ENCODE data around the gene OCEL1.

Gene OCEL1

DNA sequence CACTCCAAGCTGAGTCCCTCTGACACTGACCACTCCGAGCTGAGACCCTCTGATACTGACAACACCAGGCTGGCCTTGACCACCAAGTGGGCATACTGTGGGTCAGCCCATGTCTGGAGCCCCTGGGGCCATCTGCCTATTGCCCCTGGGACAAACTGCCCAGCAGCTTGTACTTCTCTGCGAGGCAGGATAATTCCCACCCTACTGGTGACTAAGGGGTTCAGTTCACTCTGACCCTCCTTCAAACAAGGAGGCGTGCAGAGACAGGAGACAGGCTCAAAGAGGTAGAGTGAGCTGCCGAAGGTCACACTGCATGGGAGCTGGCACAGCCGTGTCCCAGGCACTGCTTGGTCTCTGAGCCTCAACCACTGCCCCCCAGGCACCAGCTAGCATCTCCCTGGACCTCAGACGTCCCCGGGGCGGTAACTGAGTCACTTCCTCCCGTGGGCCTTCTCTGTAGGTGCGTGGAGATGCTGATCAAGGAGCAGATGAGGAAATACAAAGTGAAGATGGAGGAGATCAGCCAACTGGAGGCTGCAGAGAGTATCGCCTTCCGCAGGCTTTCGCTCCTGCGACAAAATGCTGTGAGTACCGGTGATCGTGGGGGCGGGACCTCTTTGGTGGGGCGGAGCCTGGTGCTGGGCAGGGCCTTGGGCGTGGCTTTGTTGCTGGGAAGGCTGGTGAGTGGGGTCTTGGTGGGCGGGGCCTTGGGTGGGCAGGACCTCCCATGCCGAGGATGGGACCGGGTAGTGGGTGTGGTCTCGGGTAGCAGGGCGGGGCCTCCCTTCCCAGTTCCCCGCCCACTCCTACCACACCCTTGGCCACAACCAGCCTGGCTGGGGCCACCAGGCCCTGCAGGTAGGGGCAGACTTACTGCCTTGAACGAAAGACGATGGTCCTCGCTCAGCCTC lies 16.6 kb upstream of the OCEL1 start (continued):
- TF ChIP-seq, protein P1, sequence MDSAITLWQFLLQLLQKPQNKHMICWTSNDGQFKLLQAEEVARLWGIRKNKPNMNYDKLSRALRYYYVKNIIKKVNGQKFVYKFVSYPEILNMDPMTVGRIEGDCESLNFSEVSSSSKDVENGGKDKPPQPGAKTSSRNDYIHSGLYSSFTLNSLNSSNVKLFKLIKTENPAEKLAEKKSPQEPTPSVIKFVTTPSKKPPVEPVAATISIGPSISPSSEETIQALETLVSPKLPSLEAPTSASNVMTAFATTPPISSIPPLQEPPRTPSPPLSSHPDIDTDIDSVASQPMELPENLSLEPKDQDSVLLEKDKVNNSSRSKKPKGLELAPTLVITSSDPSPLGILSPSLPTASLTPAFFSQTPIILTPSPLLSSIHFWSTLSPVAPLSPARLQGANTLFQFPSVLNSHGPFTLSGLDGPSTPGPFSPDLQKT (IDR thresholded peaks at IDR 0.05; ENCODE audit: borderline replicate concordance, low read depth, low read length): no peak
- TF ChIP-seq SP2 (tag by site-specific recombination; IDR thresholded peaks at IDR 0.05) (peak; percentile 92), KLF16 (tag by site-specific recombination; IDR thresholded peaks at IDR 0.05) (peak; percentile 54; the same call in 1 of the 2 replicates), TRIM28 (IDR thresholded peaks at IDR 0.05; ENCODE audit: borderline replicate concordance, low read length) (no peak), ZNF558 (tag by site-specific recombination; IDR thresholded peaks at IDR 0.05) (no peak), ZNF514 (tag by site-specific recombination; IDR thresholded peaks at IDR 0.05) (no peak), OSR2 (tag by site-specific recombination; IDR thresholded peaks at IDR 0.05) (no peak), GLI4 (tag by site-specific recombination; IDR thresholded peaks at IDR 0.05) (no peak), ZNF394 (tag by site-specific recombination; IDR thresholded peaks at IDR 0.05; ENCODE audit: borderline replicate concordance) (no peak), ZNF175 (tag by site-specific recombination; IDR thresholded peaks at IDR 0.05) (no peak), ZNF501 (tag by site-specific recombination; IDR thresholded peaks at IDR 0.05) (no peak), ZBTB17 (tag by site-specific recombination; IDR thresholded peaks at IDR 0.05) (peak; percentile 69), ZNF146 (tag by site-specific recombination; IDR thresholded peaks at IDR 0.05) (no peak), ZNF140 (tag by site-specific recombination; IDR thresholded peaks at IDR 0.05) (no peak), WT1 (tag by site-specific recombination; IDR thresholded peaks at IDR 0.05) (no peak), ZNF350 (tag by site-specific recombination; IDR thresholded peaks at IDR 0.05) (no peak), ZNF768 (tag by site-specific recombination; IDR thresholded peaks at IDR 0.05) (no peak), HOXC10 (CRISPR knock-in tag; IDR thresholded peaks at IDR 0.05) (no peak), MYNN (tag by site-specific recombination; IDR thresholded peaks at IDR 0.05; ENCODE audit: borderline replicate concordance) (no peak), RBAK (tag by site-specific recombination; IDR thresholded peaks at IDR 0.05) (no peak), ZNF138 (tag by site-specific recombination; IDR thresholded peaks at IDR 0.05; ENCODE audit: borderline replicate concordance) (no peak), SP3 (tag by site-specific recombination; IDR thresholded peaks at IDR 0.05) (peak; percentile 91), ZNF223 (tag by site-specific recombination; IDR thresholded peaks at IDR 0.05) (no peak), HOXA7 (CRISPR knock-in tag; IDR thresholded peaks at IDR 0.05; ENCODE audit: borderline replicate concordance) (no peak), ZNF76 (tag by site-specific recombination; IDR thresholded peaks at IDR 0.05; ENCODE audit: borderline replicate concordance, low read depth) (no peak), ZNF626 (tag by site-specific recombination; IDR thresholded peaks at IDR 0.05) (no peak)
- TF ChIP-seq, protein P2, sequence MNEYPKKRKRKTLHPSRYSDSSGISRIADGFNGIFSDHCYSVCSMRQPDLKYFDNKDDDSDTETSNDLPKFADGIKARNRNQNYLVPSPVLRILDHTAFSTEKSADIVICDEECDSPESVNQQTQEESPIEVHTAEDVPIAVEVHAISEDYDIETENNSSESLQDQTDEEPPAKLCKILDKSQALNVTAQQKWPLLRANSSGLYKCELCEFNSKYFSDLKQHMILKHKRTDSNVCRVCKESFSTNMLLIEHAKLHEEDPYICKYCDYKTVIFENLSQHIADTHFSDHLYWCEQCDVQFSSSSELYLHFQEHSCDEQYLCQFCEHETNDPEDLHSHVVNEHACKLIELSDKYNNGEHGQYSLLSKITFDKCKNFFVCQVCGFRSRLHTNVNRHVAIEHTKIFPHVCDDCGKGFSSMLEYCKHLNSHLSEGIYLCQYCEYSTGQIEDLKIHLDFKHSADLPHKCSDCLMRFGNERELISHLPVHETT (tag by site-specific recombination; IDR thresholded peaks at IDR 0.05): no peak
- TF ChIP-seq, protein P3, sequence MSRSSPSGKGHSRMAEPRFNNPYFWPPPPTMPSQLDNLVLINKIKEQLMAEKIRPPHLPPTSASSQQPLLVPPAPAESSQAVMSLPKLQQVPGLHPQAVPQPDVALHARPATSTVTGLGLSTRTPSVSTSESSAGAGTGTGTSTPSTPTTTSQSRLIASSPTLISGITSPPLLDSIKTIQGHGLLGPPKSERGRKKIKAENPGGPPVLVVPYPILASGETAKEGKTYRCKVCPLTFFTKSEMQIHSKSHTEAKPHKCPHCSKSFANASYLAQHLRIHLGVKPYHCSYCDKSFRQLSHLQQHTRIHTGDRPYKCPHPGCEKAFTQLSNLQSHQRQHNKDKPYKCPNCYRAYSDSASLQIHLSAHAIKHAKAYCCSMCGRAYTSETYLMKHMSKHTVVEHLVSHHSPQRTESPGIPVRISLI (tag by site-specific recombination; IDR thresholded peaks at IDR 0.05): no peak
- TF ChIP-seq, protein P4, sequence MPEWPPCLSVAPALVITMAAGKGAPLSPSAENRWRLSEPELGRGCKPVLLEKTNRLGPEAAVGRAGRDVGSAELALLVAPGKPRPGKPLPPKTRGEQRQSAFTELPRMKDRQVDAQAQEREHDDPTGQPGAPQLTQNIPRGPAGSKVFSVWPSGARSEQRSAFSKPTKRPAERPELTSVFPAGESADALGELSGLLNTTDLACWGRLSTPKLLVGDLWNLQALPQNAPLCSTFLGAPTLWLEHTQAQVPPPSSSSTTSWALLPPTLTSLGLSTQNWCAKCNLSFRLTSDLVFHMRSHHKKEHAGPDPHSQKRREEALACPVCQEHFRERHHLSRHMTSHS (tag by site-specific recombination; IDR thresholded peaks at IDR 0.05): no peak
- TF ChIP-seq, protein P5, sequence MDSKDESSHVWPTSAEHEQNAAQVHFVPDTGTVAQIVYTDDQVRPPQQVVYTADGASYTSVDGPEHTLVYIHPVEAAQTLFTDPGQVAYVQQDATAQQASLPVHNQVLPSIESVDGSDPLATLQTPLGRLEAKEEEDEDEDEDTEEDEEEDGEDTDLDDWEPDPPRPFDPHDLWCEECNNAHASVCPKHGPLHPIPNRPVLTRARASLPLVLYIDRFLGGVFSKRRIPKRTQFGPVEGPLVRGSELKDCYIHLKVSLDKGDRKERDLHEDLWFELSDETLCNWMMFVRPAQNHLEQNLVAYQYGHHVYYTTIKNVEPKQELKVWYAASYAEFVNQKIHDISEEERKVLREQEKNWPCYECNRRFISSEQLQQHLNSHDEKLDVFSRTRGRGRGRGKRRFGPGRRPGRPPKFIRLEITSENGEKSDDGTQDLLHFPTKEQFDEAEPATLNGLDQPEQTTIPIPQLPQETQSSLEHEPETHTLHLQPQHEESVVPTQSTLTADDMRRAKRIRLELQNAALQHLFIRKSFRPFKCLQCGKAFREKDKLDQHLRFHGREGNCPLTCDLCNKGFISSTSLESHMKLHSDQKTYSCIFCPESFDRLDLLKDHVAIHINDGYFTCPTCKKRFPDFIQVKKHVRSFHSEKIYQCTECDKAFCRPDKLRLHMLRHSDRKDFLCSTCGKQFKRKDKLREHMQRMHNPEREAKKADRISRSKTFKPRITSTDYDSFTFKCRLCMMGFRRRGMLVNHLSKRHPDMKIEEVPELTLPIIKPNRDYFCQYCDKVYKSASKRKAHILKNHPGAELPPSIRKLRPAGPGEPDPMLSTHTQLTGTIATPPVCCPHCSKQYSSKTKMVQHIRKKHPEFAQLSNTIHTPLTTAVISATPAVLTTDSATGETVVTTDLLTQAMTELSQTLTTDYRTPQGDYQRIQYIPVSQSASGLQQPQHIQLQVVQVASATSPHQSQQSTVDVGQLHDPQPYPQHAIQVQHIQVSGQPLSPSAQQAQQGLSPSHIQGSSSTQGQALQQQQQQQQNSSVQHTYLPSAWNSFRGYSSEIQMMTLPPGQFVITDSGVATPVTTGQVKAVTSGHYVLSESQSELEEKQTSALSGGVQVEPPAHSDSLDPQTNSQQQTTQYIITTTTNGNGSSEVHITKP (tag by site-specific recombination; IDR thresholded peaks at IDR 0.05): no peak

All from HEK293 (cell line).